HL-60 (cell line): Measurements from ENCODE around the gene PCSK9.

Source experiments
- DNase-seq, 2 experiments: peaks; one replicate each; pipeline ENCODE4 v3.0.0-alpha.2; 2010 to 2020; ENCODE audit warnings: low read depth in 1 of 2, low spot score in 1 of 2
- H3K27ac ChIP-seq: fragments of 250-450 bp; sonication (Bioruptor Pico); replicated peaks from 2 replicates; pipeline ENCODE4 v1.5.1; 2020; ENCODE audit warnings: mild to moderate bottlenecking, moderate library complexity
- H3K27me3 ChIP-seq: fragments of 250-450 bp; sonication (Bioruptor Pico); 2 replicates; pipeline ENCODE4 v1.5.1; 2021; ENCODE audit warnings: mild to moderate bottlenecking, moderate library complexity; ENCODE audit not compliant: insufficient read depth, poor library complexity, severe bottlenecking
- H3K4me3 ChIP-seq: replicated peaks from 2 replicates; pipeline ENCODE4 v1.5.1; 2011; ENCODE audit warnings: mild to moderate bottlenecking, control low read depth, low read length; ENCODE audit not compliant: insufficient read depth
- GABPA ChIP-seq: IDR thresholded peaks from 2 replicates; pipeline ENCODE4 v1.6.1; 2012; ENCODE audit warnings: low read depth
- POLR2AphosphoS5 ChIP-seq: IDR thresholded peaks from 2 replicates; pipeline ENCODE4 v1.6.1; 2012; ENCODE audit warnings: low read depth
- SPI1 ChIP-seq: IDR thresholded peaks from 2 replicates; pipeline ENCODE4 v1.6.1; 2012; ENCODE audit warnings: low read depth, mild to moderate bottlenecking, borderline replicate concordance
- TF ChIP-seq, protein P1 (sequence below): IDR thresholded peaks from 2 replicates; pipeline ENCODE4 v1.6.1; 2012; ENCODE audit warnings: low read depth; ENCODE audit not compliant: insufficient replicate concordance
- TF ChIP-seq, protein P2 (sequence below): IDR thresholded peaks from one replicate; pipeline ENCODE4 v1.5.1; 2011; ENCODE audit warnings: low read length, control low read depth, inconsistent platforms; ENCODE audit not compliant: insufficient read depth

Gene PCSK9

DNA sequence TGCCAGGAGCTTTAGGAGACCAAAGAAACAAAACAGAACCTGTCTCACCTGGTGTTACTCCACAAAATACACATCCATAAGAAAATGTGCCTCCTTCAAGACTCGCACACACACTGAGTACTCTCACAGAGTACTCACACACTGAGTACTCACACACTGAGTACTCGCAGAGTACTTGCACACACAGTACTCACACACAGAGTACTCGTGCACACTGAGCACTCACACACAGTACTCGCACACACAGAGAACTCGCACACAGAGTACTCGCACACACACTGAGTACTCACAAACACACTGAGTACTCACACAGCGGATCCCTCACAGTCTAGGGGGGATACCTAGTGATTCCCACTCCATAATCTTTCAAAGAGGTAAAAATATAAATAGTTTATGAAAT is 40.3 kb downstream of the PCSK9 start:
- DNase-seq: no peak
- no peaks in the 10 kb centered on the region for H3K27me3 ChIP-seq
- TF ChIP-seq, protein P1, sequence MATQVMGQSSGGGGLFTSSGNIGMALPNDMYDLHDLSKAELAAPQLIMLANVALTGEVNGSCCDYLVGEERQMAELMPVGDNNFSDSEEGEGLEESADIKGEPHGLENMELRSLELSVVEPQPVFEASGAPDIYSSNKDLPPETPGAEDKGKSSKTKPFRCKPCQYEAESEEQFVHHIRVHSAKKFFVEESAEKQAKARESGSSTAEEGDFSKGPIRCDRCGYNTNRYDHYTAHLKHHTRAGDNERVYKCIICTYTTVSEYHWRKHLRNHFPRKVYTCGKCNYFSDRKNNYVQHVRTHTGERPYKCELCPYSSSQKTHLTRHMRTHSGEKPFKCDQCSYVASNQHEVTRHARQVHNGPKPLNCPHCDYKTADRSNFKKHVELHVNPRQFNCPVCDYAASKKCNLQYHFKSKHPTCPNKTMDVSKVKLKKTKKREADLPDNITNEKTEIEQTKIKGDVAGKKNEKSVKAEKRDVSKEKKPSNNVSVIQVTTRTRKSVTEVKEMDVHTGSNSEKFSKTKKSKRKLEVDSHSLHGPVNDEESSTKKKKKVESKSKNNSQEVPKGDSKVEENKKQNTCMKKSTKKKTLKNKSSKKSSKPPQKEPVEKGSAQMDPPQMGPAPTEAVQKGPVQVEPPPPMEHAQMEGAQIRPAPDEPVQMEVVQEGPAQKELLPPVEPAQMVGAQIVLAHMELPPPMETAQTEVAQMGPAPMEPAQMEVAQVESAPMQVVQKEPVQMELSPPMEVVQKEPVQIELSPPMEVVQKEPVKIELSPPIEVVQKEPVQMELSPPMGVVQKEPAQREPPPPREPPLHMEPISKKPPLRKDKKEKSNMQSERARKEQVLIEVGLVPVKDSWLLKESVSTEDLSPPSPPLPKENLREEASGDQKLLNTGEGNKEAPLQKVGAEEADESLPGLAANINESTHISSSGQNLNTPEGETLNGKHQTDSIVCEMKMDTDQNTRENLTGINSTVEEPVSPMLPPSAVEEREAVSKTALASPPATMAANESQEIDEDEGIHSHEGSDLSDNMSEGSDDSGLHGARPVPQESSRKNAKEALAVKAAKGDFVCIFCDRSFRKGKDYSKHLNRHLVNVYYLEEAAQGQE: no peak
- TF ChIP-seq GABPA: no peak
- TF ChIP-seq POLR2AphosphoS5: no peak
- TF ChIP-seq, protein P2, sequence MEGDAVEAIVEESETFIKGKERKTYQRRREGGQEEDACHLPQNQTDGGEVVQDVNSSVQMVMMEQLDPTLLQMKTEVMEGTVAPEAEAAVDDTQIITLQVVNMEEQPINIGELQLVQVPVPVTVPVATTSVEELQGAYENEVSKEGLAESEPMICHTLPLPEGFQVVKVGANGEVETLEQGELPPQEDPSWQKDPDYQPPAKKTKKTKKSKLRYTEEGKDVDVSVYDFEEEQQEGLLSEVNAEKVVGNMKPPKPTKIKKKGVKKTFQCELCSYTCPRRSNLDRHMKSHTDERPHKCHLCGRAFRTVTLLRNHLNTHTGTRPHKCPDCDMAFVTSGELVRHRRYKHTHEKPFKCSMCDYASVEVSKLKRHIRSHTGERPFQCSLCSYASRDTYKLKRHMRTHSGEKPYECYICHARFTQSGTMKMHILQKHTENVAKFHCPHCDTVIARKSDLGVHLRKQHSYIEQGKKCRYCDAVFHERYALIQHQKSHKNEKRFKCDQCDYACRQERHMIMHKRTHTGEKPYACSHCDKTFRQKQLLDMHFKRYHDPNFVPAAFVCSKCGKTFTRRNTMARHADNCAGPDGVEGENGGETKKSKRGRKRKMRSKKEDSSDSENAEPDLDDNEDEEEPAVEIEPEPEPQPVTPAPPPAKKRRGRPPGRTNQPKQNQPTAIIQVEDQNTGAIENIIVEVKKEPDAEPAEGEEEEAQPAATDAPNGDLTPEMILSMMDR: no peak
- no peak overlapping the region for H3K27ac ChIP-seq
- H3K4me3 ChIP-seq: no peak overlapping the region

DNA sequence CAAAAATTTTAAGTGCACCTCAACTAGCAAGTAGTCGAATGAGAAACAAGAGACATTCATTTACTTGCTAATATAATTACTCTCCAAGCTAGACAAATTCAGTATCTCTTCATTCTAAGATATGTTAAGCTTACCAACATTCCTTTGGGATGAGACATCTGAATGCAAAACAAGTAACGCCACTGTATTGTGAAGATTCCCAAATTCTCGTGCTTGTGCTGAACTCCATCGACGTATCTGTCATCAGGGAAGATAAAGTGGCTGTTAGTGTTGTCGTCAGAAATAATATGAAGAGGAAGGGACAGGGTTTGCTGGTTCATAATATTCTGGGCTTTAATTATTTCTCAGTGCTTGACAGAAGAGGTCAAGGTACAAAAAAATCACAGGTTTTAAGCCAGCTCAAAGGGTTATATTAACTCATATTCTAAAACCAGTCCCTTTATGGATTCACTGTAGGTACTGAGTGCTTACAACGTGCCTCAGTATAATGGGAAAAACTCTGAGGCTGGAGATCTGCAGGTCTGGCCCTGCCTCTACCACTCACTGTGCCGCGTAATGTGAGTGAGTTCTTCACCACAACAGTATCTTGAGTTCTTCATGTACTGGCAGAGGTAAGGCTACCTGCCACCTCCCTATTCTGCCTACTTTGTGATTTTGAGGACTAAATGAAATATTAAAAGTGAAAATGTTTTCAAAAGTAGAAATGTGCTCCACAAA is 42.0 kb downstream of the PCSK9 start:
- Histone ChIP-seq H3K27me3 (no peaks in the 10 kb centered on the region), H3K27ac (no peak overlapping the region), H3K4me3 (no peak overlapping the region)
- TF ChIP-seq SPI1: no peak
- DNase-seq: no peak

DNA sequence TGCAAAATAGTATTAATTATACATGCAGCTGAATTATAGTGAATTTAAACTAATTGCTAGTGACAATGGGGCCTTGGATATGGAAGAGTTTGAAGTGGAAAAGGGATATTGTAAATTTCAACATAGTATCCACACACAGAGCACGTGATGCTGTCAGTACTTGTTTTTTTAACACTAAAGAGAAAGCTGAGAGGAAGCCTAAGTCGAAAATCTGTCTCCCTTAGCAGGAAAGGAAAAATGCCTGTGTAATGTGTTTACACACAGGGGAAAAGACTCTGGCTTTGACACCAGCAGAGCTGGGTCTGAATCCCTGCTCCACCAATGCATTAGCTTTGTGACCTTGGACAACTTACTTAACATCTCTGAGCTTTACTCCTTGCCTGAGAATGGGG is 42.6 kb downstream of the PCSK9 start:
- H3K27me3 ChIP-seq: no peaks in the 10 kb centered on the region
- no peak overlapping the region for H3K4me3 ChIP-seq
- no peak overlapping the region for H3K27ac ChIP-seq
- no peak for DNase-seq
- TF ChIP-seq POLR2AphosphoS5: no peak
- TF ChIP-seq, protein P1: no peak
- TF ChIP-seq GABPA: no peak
- TF ChIP-seq SPI1: no peak
- TF ChIP-seq, protein P2: no peak

DNA sequence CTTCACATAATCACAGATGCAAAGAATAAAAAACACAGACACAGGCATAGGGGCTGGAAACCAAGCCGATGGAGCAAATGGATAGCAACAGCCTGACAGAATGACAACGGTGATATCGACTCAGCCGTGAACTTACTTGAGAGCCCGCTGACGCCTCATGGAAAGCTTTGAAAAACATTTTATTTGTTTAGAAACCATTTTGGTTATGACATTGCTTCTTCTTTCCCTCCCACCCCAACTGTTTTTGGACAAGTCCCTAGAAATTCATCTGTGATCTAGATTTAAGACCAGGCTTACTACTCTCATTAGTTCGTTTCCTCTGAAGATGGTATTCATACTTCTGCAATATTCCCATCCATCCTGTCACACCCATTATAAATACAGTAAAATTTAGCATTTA is 44.9 kb downstream of the PCSK9 start:
- DNase-seq: no peak
- no peaks in the 10 kb centered on the region for H3K27me3 ChIP-seq
- no peak overlapping the region for H3K4me3 ChIP-seq

More for the DNA sequence above, 44.9 kb downstream of the PCSK9 start:
- no peak overlapping the region for H3K27ac ChIP-seq
- TF ChIP-seq, protein P1: no peak
- TF ChIP-seq SPI1 (no peak), POLR2AphosphoS5 (no peak), GABPA (no peak)
- TF ChIP-seq, protein P2: no peak
